Activated effector memory CD4-positive, alpha-beta T cell treated with anti-CD3 and anti-CD28 coated beads, Interleukin-2, amount 50 U/mL, for 16 hours (primary cell): ENCODE measurements around the gene FAM151A.
A peak's percentile ranks its signal among the peaks of the same experiment; 100 is the strongest.

Source experiments
- DNase-seq: peaks from one replicate; pipeline ENCODE4 v3.0.0-alpha.2; 2020

FAM151A gene

DNA sequence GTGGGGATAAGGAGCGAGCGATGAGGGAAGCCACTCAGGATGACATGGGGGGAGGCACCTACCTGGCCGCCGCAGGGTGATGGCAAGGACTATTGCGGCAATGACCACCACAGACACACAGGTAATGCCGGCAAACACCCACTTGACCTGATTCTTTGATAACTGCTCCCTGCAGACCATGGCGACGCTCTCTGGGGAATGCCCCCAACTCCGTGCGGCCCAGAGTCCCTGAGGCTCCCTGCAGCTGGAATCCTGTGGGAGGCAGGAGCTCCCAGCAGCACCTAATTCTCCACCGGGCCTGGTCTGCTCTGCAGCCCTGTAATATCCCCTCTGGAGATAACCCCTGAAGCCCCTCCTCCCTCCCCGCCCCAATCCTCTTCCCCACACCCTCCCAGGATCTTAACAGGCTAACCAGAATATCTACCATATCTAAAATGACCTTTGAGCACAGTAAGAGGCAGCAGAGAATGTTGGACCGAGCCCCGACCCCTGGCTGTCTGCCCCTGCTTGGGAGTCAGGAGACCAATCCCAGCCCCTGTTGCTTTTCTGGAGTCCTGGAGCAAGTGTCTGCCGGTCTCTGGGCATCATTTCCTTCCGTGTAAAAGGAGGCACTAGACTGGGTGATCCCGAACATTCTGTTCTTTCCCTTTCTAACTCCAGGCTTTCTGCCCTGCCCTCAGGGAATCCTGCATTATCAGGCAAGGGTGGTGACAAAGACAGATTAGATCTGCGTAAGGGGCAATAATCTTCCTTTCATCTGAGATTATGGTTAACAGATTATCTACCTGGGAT is at the start of gene FAM151A:
Gene FAM151A (minus strand): TSS at position 310 of the 792 bp plus-strand sequence. CDS start 130 bp downstream, at position 180.
- DNase-seq: no peak

DNA sequence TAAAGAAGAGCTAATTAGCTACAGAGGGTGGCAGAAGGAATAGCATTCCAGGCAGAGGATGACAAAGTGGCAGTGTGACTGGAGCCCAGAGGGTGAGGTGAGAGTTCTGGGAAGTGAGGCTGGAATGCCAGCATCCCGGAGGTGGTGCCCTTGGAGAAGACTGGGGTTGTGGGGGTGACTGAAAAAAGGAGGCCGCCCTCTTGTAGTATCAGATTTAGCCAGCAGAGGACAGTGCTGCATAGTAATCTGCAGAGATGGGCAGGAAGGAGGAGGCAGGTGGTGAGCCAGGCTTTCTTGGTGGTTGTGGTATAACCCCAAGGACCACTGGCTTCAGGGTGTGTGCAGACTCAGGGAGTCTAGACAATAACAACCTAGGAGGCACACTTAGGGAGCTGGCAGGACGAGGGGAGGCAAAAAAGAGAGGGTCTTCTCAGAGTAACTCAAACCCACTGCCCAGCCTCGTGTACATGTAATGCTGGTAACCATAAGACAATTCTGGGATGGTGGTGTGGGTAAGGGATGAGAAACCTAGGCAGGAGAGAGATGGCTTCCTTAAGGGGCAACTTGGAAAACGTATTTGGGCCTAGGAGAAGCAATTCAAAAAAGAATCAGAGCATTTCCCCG is 48.8 kb upstream of the FAM151A start:
- peak; percentile 82 for DNase-seq

DNA sequence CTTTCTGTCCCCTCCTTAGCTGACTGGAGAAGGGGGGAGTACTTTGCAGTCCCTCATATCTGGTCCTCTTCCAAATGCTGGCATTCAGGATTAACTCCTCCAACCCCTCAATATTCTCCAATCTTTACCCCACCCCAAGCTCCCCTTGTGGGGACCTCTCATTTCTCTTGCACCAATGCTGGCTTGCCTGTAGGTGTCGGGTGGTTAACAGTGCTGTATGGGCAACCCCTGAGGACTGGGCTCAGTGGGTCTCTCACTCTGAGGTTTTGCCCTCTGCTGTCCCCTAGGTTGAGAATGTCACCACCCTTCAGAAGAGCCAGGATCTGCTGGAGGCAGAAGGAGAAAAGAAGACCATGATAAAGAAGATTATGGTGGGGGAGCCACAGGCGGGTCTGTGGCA is 45.2 kb upstream of the FAM151A start:
- no peak for DNase-seq

DNA sequence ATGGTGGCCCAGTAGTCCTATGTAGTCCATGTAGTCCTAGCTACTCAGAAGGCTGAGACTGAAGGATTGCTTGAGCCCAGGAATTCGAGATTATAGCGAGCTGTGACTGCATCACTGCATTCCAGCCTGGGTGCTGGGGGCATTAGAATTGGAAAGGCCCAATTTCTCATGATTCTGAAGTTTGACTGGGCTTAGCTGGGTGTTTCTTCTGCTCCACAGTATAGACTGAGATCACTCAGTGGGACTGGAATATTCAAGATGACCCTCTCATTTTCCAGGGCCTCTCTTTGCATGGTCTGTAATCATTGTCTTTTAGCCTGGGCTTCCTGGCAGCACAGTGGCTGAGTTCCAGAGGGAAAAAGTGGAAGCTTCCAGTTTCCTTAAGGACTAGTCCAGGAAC is 44.5 kb upstream of the FAM151A start:
- no peak for DNase-seq

DNA sequence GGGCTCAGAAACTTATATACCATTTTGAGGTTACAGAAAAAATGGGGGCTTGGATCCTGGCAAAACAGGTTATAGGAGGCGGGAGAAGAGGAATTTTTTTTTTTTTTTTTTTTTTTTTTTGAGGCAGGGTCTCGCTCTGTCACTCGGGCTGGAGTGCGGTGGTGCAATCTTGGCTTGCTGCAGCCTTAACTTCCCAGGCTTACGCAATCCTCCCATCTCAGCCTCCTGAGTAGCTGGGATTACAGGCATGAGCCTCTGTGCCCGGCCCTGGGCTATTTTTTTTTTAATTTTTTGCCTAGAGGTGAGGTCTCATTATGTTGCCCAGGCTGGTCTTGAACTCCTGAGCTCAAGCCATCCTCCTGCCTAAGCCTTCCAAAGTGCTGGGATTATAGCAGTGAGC is 43.0 kb upstream of the FAM151A start:
- DNase-seq: no peak

DNA sequence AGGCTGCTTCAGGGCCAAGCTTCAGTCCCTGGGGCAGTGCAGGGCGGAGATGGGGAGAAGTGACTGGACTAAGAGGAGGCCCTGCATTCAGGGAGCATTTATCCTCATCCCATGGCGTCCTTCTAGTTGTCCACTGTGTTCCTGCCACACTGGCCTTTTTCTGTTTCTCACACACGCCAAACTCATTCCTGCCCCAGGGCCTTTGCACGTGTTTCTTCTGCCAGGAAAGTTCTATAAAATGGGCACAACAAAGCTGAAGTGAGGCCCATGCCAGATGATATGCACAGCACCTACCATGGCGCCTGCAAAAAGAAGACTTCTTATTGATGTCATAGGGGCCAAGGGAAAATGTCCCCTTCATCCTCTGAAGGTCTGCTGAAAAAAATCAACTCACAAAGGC is 42.5 kb upstream of the FAM151A start:
- no peak for DNase-seq

DNA sequence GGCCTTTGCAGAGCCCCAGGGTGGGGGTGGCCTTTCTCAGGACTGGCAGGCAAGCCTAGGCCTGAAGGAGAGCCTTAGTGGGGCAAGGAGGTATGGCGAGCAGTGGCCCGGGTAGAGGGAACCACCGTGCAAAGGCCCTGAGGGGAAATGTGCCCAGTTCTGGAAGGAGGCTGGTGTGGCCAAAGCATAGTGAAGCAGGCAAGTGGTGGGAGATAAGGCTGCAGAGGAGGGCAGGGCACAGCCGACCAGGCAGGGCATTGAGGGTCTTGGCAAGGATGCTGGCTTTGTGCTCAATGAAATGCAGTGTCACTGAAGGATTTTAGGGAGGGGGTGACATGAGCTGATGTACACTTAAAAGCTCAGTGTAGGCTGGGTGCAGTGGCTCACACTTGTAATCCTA is 41.0 kb upstream of the FAM151A start:
- no peak for DNase-seq

DNA sequence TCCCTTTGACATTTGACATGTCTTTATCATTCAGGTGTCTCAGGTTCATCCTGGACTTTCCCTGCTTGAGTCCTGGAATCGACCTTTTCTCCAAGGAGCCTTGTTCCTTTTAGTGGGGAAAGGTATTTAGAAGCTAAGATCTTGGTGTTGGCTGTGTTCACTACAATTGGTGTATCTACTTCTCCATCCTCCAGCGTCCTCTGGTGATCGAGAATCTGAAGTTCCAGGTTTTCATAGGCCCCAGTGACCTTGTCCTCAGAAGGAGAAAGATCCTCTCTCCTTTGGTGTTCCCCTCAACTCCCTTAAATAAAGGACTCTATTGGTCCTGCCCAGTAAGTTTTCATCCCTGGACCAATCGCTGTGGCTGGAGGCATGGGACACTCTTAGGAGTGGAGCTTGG is 40.4 kb upstream of the FAM151A start:
- DNase-seq: no peak

DNA sequence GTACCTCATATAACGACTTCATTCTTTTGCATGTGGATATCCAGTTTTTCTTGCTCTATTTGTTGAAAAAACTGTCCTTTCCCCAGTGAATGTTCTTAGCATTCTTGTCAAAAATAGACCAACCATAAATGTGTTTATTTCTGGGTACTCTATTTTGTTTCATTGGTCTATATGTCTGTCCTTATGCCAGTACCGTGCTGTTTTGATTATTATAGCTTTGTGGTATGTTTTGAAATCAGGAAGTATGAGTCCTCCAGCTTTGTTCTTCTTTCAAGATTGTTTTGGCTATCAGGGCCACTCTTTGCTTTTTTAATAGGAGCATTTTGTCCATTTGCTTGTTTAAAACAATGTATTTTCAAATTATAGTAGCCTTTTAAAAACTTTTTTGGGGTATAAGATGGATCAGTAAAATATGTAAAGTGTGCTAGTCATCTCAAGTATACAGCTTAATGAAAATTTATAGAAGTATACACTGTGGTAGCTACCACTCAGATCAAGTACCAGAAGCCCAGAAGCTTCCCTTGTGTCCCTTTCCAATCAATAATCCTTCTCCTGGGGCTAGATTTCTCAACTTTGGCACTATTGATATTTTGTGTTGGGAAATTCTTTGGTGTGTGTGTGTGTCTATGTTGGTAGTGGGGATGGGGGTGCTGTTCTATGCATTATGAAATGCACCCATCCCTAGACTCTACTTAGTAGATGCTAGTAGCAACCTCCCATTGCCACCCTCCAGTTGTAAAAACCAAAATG is 35.0 kb upstream of the FAM151A start:
- no peak for DNase-seq

DNA sequence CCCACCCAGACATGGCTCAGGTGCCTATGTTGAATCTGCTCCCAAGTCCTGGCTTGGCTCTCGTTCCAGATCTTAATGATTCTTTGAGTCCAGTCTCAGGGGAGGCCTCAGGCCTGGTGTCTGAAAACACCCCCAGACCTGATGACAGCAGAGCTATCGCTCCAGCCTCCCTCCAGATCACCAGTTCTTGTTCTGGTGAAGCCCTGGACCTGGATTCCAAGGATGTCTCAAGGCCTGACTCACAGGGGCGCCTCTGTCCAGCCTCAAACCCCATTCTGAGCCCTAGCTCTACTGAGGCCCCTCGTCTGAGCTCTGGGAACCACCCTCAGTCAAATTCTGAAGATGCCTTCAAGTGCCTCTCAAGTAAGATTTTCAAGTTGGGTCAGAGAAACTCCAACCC is 29.7 kb upstream of the FAM151A start:
- no peak for DNase-seq

DNA sequence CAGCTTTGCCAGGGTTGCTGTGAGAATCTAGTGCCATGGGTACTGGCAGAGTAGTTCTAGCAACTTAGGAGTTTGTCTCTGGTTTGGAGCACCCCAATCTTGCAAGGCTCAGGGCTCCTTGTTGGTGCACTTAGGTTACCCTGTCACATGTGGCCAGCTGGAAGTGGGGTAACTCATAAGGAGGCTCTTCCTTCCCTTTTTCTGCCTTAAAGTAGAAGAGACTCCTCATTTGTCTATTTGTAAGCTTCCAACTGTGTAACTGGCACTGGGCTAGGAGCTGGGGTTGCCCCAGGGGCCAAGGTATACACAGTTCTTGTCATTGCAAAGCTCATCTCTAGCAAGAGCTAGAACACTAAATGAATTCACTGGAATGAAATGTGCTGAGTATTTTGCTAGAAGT is 28.8 kb upstream of the FAM151A start:
- DNase-seq: no peak

DNA sequence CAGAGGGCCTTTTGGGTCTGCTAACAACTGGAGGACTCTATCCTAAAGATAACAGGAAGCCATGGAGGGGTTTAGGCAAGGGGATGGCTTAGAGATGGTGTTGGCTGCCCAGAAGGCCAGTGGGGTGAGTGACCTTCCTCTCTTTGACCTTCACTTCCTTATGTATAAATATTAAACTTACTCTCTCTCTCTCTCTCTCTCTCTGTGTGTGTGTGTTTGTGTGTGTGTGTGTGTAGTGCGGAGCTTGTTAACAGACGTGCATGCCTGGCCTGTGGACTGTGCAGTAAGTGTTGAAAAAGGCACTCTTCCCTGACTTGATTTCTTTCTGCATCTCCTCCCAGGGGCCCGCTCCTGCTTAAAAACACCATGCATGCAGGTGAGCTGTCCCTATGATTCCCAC is 28.3 kb upstream of the FAM151A start:
- DNase-seq: no peak

DNA sequence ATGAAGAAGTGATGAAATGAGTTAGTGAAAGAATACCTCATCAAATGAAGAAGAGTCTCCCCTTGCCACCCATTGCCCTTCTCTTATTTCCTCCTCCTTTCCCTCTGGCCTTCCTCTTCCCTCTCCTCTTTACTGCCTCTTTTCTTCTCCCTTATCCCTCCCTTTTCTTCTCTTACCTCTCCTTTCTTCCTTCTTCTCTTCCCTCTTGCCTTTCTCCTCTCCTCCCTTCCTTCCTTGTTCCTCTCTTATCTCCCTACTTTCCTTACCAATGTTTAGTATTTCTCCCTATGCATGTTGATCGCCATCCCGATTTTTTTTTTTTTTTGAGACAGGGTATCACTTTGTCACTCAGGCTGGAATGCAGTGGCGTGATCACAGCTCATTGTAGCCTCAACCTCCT is 27.1 kb upstream of the FAM151A start:
- DNase-seq: no peak

DNA sequence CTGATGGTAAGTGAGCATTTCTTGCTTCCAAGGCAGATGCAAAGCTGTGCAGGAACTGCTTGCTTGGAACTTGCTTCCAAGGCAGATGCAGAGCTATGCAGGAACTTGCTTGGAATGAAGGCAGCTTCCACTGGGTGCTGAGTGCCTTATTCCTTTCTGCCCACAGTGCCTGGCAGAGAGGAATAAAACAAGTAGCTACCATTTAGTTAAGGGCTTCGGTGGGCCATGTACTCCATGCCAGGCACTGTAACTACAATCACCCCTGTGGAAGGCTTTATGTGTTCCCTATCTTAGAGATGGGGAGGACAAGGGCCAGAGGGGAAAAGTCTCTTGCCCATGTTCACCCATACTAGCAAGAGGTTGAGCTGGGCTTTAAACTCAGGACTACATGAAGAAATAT is 26.6 kb upstream of the FAM151A start:
- DNase-seq: no peak

DNA sequence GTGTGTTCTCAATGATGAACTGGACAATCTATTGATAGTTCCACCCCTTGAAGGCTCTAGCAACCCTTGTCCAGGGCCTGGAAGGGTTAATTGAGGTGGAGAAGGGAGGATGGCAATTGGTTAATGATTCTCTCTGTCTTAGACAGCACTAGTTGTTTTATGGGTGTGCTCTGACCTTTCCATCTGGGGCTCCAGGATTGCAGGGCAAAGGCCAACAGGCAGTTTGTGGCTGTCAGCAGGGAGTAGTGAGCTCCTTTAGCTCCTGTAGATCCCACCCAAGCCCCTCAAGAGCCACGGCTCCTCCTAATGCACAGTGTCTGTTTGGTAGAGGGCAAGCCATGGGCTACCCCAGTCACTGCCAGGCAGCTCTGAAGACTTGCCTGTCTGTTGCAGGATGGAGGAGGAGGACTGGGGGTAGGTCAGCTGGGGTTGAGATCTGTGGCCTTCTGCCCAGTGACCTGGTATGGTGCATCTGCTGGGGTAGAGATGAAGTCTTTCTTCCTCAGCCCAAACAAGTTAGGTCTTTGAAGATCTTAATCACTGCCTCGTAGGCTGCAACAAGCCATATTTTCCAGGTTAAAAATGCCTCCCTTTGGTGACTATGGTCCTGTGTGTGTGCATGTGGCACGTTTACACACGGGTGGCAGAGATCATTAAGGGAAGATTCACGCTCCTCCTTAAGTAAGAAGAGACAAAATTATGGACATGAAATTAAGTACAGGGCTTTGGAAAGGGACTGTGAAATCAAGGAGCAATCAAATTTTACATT is 26.0 kb upstream of the FAM151A start:
- DNase-seq: no peak

DNA sequence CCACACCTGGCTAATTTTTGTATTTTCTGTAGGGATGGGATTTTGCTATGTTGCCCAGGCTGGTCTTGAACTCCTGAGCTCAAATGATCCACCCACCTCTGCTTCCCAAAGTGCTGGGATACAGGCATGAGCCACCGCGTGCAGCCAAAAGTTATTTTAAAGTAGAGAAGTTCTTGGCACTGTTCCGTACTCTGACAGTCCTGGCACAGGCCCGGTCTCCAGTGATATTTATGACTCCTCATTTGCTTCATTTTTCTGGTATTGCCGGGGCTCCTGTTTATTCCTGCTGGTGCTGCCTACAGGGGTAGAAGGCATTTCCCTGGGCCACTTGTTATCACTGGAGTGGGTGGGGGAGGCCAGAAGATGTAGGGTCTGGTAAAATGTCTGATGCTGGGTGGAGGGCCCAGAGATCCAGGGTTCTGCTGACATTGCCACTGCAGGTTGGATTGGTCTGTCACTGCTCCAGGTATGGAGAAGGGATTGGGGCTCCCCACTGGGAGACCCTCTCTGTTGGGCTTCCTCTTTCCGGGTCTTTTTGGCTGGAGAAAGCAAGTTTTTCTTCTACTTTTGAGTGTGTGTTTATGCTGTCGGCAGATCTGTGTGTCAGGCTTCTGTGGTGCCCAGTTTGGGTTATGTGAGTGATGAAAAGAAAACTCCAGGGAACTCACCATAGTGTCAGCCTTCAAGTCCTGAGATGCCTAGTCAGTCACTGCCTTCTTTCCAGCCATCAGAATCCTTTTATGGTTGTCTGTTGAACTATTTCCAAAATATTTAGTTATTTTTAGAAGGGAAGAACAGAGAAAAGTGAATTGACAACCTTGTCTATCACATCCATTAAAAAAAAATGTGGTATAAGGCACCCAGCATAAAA is 22.7 kb upstream of the FAM151A start:
- no peak for DNase-seq

DNA sequence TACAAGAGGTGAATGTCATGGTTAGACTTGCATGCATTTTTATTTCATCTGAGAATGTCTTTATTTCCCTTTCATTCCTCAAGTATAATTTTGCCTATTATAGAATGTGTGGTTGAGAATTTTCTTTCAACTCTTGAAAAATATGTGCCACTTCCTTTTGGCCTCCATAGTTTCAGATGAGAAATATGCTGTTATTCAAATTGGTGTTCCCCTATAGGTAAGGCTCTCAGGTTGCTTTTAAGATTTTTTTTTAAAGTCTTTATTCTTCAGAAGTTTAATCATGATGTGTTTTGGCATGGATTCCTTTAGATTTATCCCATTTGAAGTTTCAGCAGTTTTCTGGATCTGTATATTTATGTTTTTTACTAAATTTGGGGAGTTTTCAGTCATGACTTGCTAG is 20.4 kb upstream of the FAM151A start:
- DNase-seq: no peak

DNA sequence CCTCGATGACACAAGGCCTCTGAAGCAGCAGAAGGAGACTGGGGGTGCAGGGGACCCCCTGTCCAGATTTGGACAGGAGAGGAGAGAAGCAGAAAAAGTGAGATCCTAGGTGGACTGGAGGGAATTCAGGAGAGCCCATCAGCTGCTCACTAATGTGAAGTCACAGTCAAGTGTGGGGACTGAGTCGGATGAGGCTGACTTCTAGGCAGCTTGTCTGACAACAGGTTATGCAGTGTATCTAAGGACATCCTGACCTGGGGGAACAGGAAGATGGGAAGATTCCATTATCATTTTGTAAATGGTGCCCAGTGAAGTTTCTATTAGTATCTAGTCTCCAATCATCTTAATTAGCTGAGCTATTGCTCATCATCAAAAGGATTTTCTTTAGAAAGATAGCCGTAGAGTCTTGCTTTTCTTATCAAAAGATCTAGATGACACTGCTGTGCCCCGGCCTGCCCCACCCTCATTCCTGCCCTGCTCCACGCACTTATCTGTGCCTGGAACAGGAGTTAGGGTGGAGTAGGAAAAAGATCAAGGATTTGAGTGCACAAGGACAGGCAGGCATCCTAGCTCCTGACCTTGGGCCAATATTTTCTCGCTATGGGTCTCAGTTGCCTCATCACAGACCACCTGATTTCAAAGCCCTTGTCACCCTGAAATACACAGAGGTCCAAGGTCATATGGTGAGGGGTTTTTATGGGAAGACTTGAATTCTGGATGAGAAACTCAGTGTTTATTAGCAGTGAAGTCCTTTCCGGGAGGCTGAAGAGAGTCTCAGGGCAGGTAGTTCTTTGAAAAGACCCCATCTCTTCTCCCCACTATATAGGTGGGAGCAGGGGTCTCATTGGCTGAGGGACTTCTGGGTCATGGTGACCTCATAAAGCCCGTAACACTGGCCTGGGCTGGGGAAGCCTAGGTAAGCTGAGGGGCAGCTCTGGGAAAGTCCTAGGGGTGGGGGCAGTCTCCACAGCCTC is 17.8 kb upstream of the FAM151A start, which contains the start of gene MROH7:
Gene MROH7 (plus strand): TSS at position 924 of the 974 bp plus-strand sequence. CDS start 11,141 bp downstream, outside the sequence.
- no peak for DNase-seq

DNA sequence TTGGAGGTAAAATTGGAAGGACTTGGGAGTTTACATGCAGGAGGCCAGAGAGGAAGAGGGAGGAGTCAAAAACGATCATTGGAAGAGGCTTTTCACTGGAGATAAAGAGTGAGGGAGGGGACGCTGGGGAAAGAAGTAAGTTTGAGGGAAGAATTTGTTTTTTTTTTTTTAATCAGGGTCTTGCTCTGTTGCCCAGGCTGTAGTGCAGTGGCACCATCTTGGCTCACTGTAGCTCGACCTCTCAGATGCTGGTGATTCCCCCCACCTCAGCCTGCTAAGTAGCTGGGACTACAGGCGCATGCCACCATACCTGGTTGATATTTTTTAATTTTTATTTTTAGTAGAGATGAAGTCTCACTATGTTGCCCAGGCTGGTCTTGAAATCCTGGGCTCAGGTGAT is 17.0 kb upstream of the FAM151A start:
- DNase-seq: no peak
